Sigmoid colon (tissue), 7 donors: Measurements from ENCODE around the gene FSHB. TPM values are rescaled to one million over a fixed set of nuclear protein-coding genes. Genes with fewer than 3 reads are reported as not detected.

Experiments used
- DNase-seq: peaks from one replicate; pipeline ENCODE4 v3.0.0-alpha.2; 2019
- H3K27ac ChIP-seq, 4 donors: fragments of 200-600 bp; sonication (generic); one replicate each; pipeline ENCODE4 v1.5.1; 2016 to 2019; ENCODE audit warnings: mild to moderate bottlenecking in 1 of 4
- H3K27me3 ChIP-seq, 3 donors: fragments of 200-600 bp; sonication (generic); one replicate each; pipeline ENCODE4 v1.5.1; 2019; ENCODE audit warnings: mild to moderate bottlenecking in 1 of 3
- H3K36me3 ChIP-seq, 4 donors: fragments of 200-600 bp; sonication (generic); one replicate each; pipeline ENCODE4 v1.5.1; 2016 to 2019
- H3K4me1 ChIP-seq, 4 donors: fragments of 200-600 bp; sonication (generic); one replicate each; pipeline ENCODE4 v1.5.1; 2017 to 2019
- H3K4me3 ChIP-seq, 4 donors: fragments of 200-600 bp; sonication (generic); one replicate each; pipeline ENCODE4 v1.5.1; 2017 to 2019; ENCODE audit warnings: mild to moderate bottlenecking in 2 of 4, moderate library complexity in 1 of 4
- H3K9me3 ChIP-seq, 4 donors: fragments of 200-600 bp in 3 of 4; sonication (generic) in 3 of 4; one replicate each; pipeline versions ENCODE4 v1.5.1 to v1.6.1; 2013 to 2019
- EP300 ChIP-seq, 4 donors: sonication (generic); formaldehyde crosslinking; IDR thresholded peaks; one replicate each; pipeline ENCODE4 v1.6.1; 2017; ENCODE audit warnings: antibody characterized with exemption in 4 of 4
- POLR2A ChIP-seq, 2 donors: fragments of 450-650 bp; IDR thresholded peaks; one replicate each; pipeline ENCODE4 v1.6.1; 2016; ENCODE audit warnings: antibody characterized with exemption in 2 of 2, mild to moderate bottlenecking in 2 of 2, moderate library complexity in 2 of 2
- POLR2AphosphoS5 ChIP-seq, 4 donors: sonication (generic); formaldehyde crosslinking; IDR thresholded peaks; one replicate each; pipeline ENCODE4 v1.6.1; 2017; ENCODE audit warnings: antibody characterized with exemption in 4 of 4
- WGBS, 2 donors: extraction: QIAGEN DNeasy Blood & Tissue Kit; methylation state at CpG; one replicate each; pipeline ENCODE4 v1.1.7; 2013; 5-methylcytosine and 5-hydroxymethylcytosine counted together
- intact Hi-C: fragments of 100-400 bp; cut with DNase I; formaldehyde crosslinking; loops from one replicate; pipeline ENCODE4 v1.15.1; 2023
- polyA plus RNA-seq, 3 donors: library from polyadenylated mRNA; stranded (reverse); fragments of 200-250 nt; gene quantifications; one replicate each; pipeline ENCODE4 v1.2.3, GENCODE V29; 2013
- total RNA-seq, 4 donors: library from RNA; depleted of rRNA; stranded (reverse); fragments of >200 nt; gene quantifications; one replicate each; pipeline ENCODE4 v1.1.0, GENCODE V29; 2016
- TF ChIP-seq, protein P1 (sequence below), 4 experiments: fragments of 450-650 bp in 3 of 4; fragments of 200-600 bp in 1 of 4; IDR thresholded peaks; one replicate each; pipeline ENCODE4 v1.5.1; 2016 to 2019; ENCODE audit warnings: antibody characterized with exemption in 4 of 4, mild to moderate bottlenecking in 3 of 4, moderate library complexity in 2 of 4
- donor health status: healthy with polysubstance abuse.
- donor health status: Bipolar disorder and iron deficiency.
- donor health status: healthy.

The FSHB gene
- total and polyA plus RNA-seq, 7 donors, result not detected

- Histone ChIP-seq H3K4me3 (no peak overlapping the region), H3K4me1 (no peaks in the 10 kb centered on the region), H3K27ac (no peak overlapping the region), H3K36me3 (no peaks in the 10 kb centered on the region), H3K27me3 (no peaks in the 10 kb centered on the region), H3K9me3 (no peaks in the 10 kb centered on the region)
- intact Hi-C loops, result no loop called here
- WGBS, 2 donors, result 21 to 74% methylated on average over 1 of the region's 1 CpG
- TF ChIP-seq EP300 (IDR thresholded peaks at IDR 0.05), result no peak
- TF ChIP-seq, protein P1, sequence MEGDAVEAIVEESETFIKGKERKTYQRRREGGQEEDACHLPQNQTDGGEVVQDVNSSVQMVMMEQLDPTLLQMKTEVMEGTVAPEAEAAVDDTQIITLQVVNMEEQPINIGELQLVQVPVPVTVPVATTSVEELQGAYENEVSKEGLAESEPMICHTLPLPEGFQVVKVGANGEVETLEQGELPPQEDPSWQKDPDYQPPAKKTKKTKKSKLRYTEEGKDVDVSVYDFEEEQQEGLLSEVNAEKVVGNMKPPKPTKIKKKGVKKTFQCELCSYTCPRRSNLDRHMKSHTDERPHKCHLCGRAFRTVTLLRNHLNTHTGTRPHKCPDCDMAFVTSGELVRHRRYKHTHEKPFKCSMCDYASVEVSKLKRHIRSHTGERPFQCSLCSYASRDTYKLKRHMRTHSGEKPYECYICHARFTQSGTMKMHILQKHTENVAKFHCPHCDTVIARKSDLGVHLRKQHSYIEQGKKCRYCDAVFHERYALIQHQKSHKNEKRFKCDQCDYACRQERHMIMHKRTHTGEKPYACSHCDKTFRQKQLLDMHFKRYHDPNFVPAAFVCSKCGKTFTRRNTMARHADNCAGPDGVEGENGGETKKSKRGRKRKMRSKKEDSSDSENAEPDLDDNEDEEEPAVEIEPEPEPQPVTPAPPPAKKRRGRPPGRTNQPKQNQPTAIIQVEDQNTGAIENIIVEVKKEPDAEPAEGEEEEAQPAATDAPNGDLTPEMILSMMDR (IDR thresholded peaks at IDR 0.05), result no peak
- no peak for TF ChIP-seq POLR2A (IDR thresholded peaks at IDR 0.05)
- TF ChIP-seq POLR2AphosphoS5 (IDR thresholded peaks at IDR 0.05), result no peak
- no peak for DNase-seq
These were observed 27.0 kb upstream of the FSHB start for GRCh38 chr11:30203850-30204249.

DNA sequence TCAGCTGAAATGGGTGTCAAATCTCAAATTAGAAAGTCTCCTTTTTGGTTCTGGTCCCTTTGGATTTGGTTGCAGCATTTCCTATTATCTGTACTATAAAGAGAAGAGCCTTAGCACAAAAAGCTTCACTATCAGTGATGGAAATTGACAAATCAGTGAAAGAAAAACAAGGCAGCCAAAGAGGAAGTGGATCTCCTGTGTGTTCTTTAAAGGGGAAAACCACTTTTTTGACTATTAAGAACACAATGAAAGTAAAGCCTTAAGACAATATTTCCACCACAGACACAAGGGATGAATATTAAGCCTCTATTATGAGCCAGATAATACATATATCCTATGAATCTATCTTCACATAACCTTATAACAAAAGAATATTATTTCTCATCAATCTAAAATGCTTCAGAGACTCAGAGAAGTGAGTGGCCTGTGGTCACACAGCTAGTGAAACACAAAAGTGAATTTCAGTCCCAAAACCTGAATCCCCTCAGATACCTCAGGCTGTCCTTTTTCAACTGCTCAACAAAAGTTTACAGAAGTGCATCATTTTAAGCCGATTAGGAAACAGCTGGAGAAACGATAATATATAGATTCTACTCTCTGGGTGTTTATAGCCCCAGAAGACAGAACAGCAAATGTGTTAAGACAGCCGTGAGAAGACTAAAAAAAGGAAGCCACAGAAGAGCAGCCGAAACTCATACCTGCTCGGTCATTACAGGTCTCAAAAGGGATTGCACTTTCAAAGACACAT lies 24.4 kb upstream of the FSHB start:
- Histone ChIP-seq H3K4me3 (no peak overlapping the region), H3K36me3 (no peaks in the 10 kb centered on the region), H3K9me3 (no peaks in the 10 kb centered on the region), H3K4me1 (no peaks in the 10 kb centered on the region), H3K27ac (no peak overlapping the region), H3K27me3 (no peaks in the 10 kb centered on the region)
- DNase-seq, result no peak
- intact Hi-C loops, result no loop called here
- TF ChIP-seq, protein P1 (IDR thresholded peaks at IDR 0.05), result no peak
- TF ChIP-seq POLR2AphosphoS5 (IDR thresholded peaks at IDR 0.05), result no peak
- TF ChIP-seq EP300 (IDR thresholded peaks at IDR 0.05), result no peak
- TF ChIP-seq POLR2A (IDR thresholded peaks at IDR 0.05), result no peak
- 60 to 73% methylated on average over 5 of the region's 5 CpGs for WGBS, 2 donors

- H3K4me3 ChIP-seq, result no peak overlapping the region
- no peak for DNase-seq
- H3K27ac ChIP-seq, result no peak overlapping the region
- WGBS, 2 donors, result 47 to 77% methylated on average over 2 of the region's 2 CpGs
- TF ChIP-seq POLR2AphosphoS5 (IDR thresholded peaks at IDR 0.05) (no peak), POLR2A (IDR thresholded peaks at IDR 0.05) (no peak), EP300 (IDR thresholded peaks at IDR 0.05) (no peak)
- TF ChIP-seq, protein P1 (IDR thresholded peaks at IDR 0.05), result no peak
- H3K27me3 ChIP-seq, result no peaks in the 10 kb centered on the region
- no peaks in the 10 kb centered on the region for H3K4me1 ChIP-seq
- no peaks in the 10 kb centered on the region for H3K9me3 ChIP-seq
- H3K36me3 ChIP-seq, result no peaks in the 10 kb centered on the region
- intact Hi-C loops, result no loop called here
These were observed 20.5 kb upstream of the FSHB start for GRCh38 chr11:30210357-30210756.

GRCh38 chr11:30216534-30216933 lies 14.3 kb upstream of the FSHB start:
- WGBS, 2 donors, result 13 to 46% methylated on average over 2 of the region's 2 CpGs
- intact Hi-C loops, result no loop called here
- TF ChIP-seq, protein P1 (IDR thresholded peaks at IDR 0.05), result no peak
- TF ChIP-seq POLR2A (IDR thresholded peaks at IDR 0.05) (no peak), POLR2AphosphoS5 (IDR thresholded peaks at IDR 0.05) (no peak), EP300 (IDR thresholded peaks at IDR 0.05) (no peak)

GRCh38 chr11:30218278-30218677 lies 12.5 kb upstream of the FSHB start:
- H3K4me1 ChIP-seq, result no peaks in the 10 kb centered on the region
- H3K4me3 ChIP-seq, result no peak overlapping the region
- WGBS, 2 donors, result 90 to 92% methylated on average over 4 of the region's 4 CpGs
- H3K36me3 ChIP-seq, result no peaks in the 10 kb centered on the region
- no peak for DNase-seq
- no peaks in the 10 kb centered on the region for H3K9me3 ChIP-seq
- H3K27me3 ChIP-seq, result no peaks in the 10 kb centered on the region
- H3K27ac ChIP-seq, result no peak overlapping the region
- TF ChIP-seq, protein P1 (IDR thresholded peaks at IDR 0.05), result no peak
- no peak for TF ChIP-seq POLR2AphosphoS5 (IDR thresholded peaks at IDR 0.05)
- TF ChIP-seq EP300 (IDR thresholded peaks at IDR 0.05), result no peak
- no peak for TF ChIP-seq POLR2A (IDR thresholded peaks at IDR 0.05)
- intact Hi-C loops, result no loop called here

More at GRCh38 chr11:30216534-30216933, 14.3 kb upstream of the FSHB start:
- DNase-seq, result no peak
- H3K4me1 ChIP-seq, result no peaks in the 10 kb centered on the region
- H3K27me3 ChIP-seq, result no peaks in the 10 kb centered on the region
- no peaks in the 10 kb centered on the region for H3K9me3 ChIP-seq
- H3K4me3 ChIP-seq, result no peak overlapping the region
- no peak overlapping the region for H3K27ac ChIP-seq
- H3K36me3 ChIP-seq, result no peaks in the 10 kb centered on the region
